GM23338 (cell line): ENCODE measurements around the gene MGLL. TPM values are rescaled to one million over a fixed set of nuclear protein-coding genes. Genes with fewer than 3 reads are reported as not detected.
A peak's percentile ranks its signal among the peaks of the same experiment; 100 is the strongest.

Experiments
- ATAC-seq: fragments of 200-7000 bp; cut with Tn5 transposase; 3 replicates; pipeline ENCODE4 v1.9.1; 2020
- DNase-seq: peaks from one replicate; pipeline ENCODE4 v3.0.0-alpha.2; 2015; ENCODE audit warnings: low spot score
- H2AFZ ChIP-seq: fragments of 200-600 bp; sonication (generic); 2 replicates; pipeline ENCODE4 v1.8.0; 2016; ENCODE audit warnings: antibody characterized with exemption, mild to moderate bottlenecking, moderate library complexity
- H3F3A ChIP-seq: fragments of 200-600 bp; sonication (generic); replicated peaks from 2 replicates; pipeline ENCODE4 v1.8.0; 2017; ENCODE audit warnings: antibody characterized with exemption, mixed run types, low read depth
- H3K27ac ChIP-seq: fragments of 200-600 bp; sonication (generic); 2 replicates; pipeline ENCODE4 v1.6.1; 2016; ENCODE audit warnings: low read depth
- H3K27me3 ChIP-seq: fragments of 200-600 bp; sonication (generic); 2 replicates; pipeline ENCODE4 v1.8.0; 2016; ENCODE audit warnings: mild to moderate bottlenecking, mixed run types, moderate library complexity; ENCODE audit not compliant: insufficient read depth
- H3K36me3 ChIP-seq: fragments of 200-600 bp; sonication (generic); 2 replicates; pipeline ENCODE4 v1.8.0; 2016; ENCODE audit warnings: mild to moderate bottlenecking; ENCODE audit not compliant: insufficient read depth
- H3K4me1 ChIP-seq: fragments of 200-600 bp; sonication (generic); 2 replicates; pipeline ENCODE4 v1.8.0; 2016; ENCODE audit warnings: mild to moderate bottlenecking, moderate library complexity; ENCODE audit not compliant: insufficient read depth
- H3K4me2 ChIP-seq: fragments of 200-600 bp; sonication (generic); 2 replicates; pipeline ENCODE4 v1.7.1; 2017; ENCODE audit warnings: mixed run types
- H3K4me3 ChIP-seq: fragments of 200-600 bp; sonication (generic); 2 replicates; pipeline ENCODE4 v1.6.1; 2016; ENCODE audit warnings: mixed run types
- H3K79me2 ChIP-seq: fragments of 200-600 bp; sonication (generic); replicated peaks from 2 replicates; pipeline ENCODE4 v1.8.0; 2017; ENCODE audit warnings: mild to moderate bottlenecking; ENCODE audit not compliant: insufficient read depth
- H3K9me2 ChIP-seq: fragments of 200-600 bp; sonication (generic); 2 replicates; pipeline ENCODE4 v1.8.0; 2017; ENCODE audit not compliant: insufficient read depth
- H4K20me1 ChIP-seq: fragments of 200-600 bp; sonication (generic); replicated peaks from 2 replicates; pipeline ENCODE4 v1.8.0; 2017; ENCODE audit warnings: mild to moderate bottlenecking; ENCODE audit not compliant: insufficient read depth
- H3K27ac Mint-ChIP-seq: 2 replicates; pipeline ENCODE4 v1.8.0; 2020; ENCODE audit warnings: inconsistent platforms, mild to moderate bottlenecking, moderate library complexity, mixed read lengths
- H3K27me3 Mint-ChIP-seq: 3 replicates; pipeline ENCODE4 v1.8.0; 2022; ENCODE audit warnings: low read depth, mild to moderate bottlenecking, moderate library complexity, mixed read lengths, inconsistent platforms; ENCODE audit not compliant: insufficient read depth, poor library complexity
- H3K36me3 Mint-ChIP-seq: 3 replicates; pipeline ENCODE4 v1.8.0; 2021; ENCODE audit warnings: low read depth, mild to moderate bottlenecking, inconsistent platforms, moderate library complexity, mixed read lengths
- H3K4me1 Mint-ChIP-seq: 3 replicates; pipeline ENCODE4 v1.8.0; 2020; ENCODE audit warnings: mild to moderate bottlenecking, inconsistent platforms, mixed read lengths
- H3K4me3 Mint-ChIP-seq: 3 replicates; pipeline ENCODE4 v1.8.0; 2021; ENCODE audit warnings: moderate library complexity, mild to moderate bottlenecking, inconsistent platforms, mixed read lengths
- H3K9me3 Mint-ChIP-seq: 3 replicates; pipeline ENCODE4 v1.8.0; 2020; ENCODE audit warnings: moderate library complexity, mild to moderate bottlenecking, inconsistent platforms, mixed read lengths
- CREB1 ChIP-seq: fragments of 250-450 bp; sonication (Bioruptor Pico); IDR thresholded peaks from 2 replicates; pipeline ENCODE4 v1.5.0; 2020; ENCODE audit warnings: low read depth, mild to moderate bottlenecking, moderate library complexity
- CTCF ChIP-seq, 2 experiments: fragments of 200-600 bp in 1 of 2; sonication (generic) in 1 of 2; conservative IDR thresholded peaks; 2 replicates each; pipeline versions ENCODE4 v1.5.1 to v1.6.1; 2016 to 2017; ENCODE audit warnings: antibody characterized with exemption in 2 of 2, low read depth in 2 of 2, mild to moderate bottlenecking in 2 of 2, moderate library complexity in 1 of 2
- EZH2 ChIP-seq: fragments of 200-600 bp; sonication (generic); IDR thresholded peaks from one replicate; pipeline ENCODE4 v1.8.0; 2017; ENCODE audit warnings: antibody characterized with exemption, mild to moderate bottlenecking, low read depth; ENCODE audit not compliant: unreplicated experiment
- NANOG ChIP-seq: IDR thresholded peaks from 2 replicates; pipeline ENCODE4 v1.6.1; 2016; ENCODE audit warnings: antibody characterized with exemption, borderline replicate concordance
- POLR2AphosphoS5 ChIP-seq: IDR thresholded peaks from 2 replicates; pipeline ENCODE4 v1.6.1; 2016; ENCODE audit warnings: antibody characterized with exemption, low read depth
- REST ChIP-seq: IDR thresholded peaks from one replicate; pipeline ENCODE4 v1.6.1; 2018; ENCODE audit warnings: antibody characterized with exemption; ENCODE audit not compliant: unreplicated experiment
- STAT1 ChIP-seq: IDR thresholded peaks from one replicate; pipeline ENCODE4 v1.6.1; 2016; ENCODE audit warnings: antibody characterized with exemption; ENCODE audit not compliant: unreplicated experiment
- ZNF114 ChIP-seq: fragments of 250-450 bp; sonication (Bioruptor Pico); IDR thresholded peaks from 2 replicates; pipeline ENCODE4 v1.5.0; 2020; ENCODE audit warnings: mild to moderate bottlenecking, moderate library complexity
- polyA plus RNA-seq: library from polyadenylated mRNA; unstranded; fragments of >200 nt; fragmentation: Nextera tagmentation; extraction: Ambion mirVana; gene quantifications from 2 replicates; pipeline ENCODE4 v1.2.1, GENCODE V29; 2016
- total RNA-seq: library from RNA; depleted of rRNA; stranded (reverse); fragments of >200 nt; shearing (Covaris generic); gene quantifications from 2 replicates; pipeline ENCODE4 v1.2.3, GENCODE V29; 2014

The MGLL gene
- total and polyA plus RNA-seq, 2 experiments from 2014 or later, result 0.71 to 0.83 TPM

GRCh38 chr3:127750226-127751031 lies 71.9 kb downstream of the MGLL start:
- Histone ChIP-seq H2AFZ (no peak overlapping the region), H3K79me2 (no peaks in the 10 kb centered on the region), H3K4me1 (no peaks in the 10 kb centered on the region), H3K36me3 (no peaks in the 10 kb centered on the region), H3F3A (no peaks in the 10 kb centered on the region), H3K27ac (no peak overlapping the region), H3K27me3 (no peaks in the 10 kb centered on the region), H3K9me2 (no peaks in the 10 kb centered on the region), H3K4me2 (no peak overlapping the region), H4K20me1 (no peaks in the 10 kb centered on the region), H3K4me3 (no peak overlapping the region)
- Mint-ChIP-seq H3K36me3 (no peaks in the 10 kb centered on the region), H3K27me3 (peaks cover 12% of the 10 kb centered on the region), H3K9me3 (no peaks in the 10 kb centered on the region; the same call in 2 of the 3 replicates), H3K4me3 (no peak overlapping the region), H3K27ac (no peak overlapping the region), H3K4me1 (peaks cover 11% of the 10 kb centered on the region)
- DNase-seq (no peak), ATAC-seq (no peak)
- no peak for TF ChIP-seq NANOG
- TF ChIP-seq STAT1, result no peak
- no peak for TF ChIP-seq CTCF (conservative IDR thresholded peaks at IDR 0.05; ENCODE audit: low read depth in 2 of 2)

GRCh38 chr3:127749787-127750225 lies 72.5 kb downstream of the MGLL start:
- Histone ChIP-seq H3K79me2 (no peaks in the 10 kb centered on the region), H3K4me1 (no peaks in the 10 kb centered on the region), H3K4me2 (no peak overlapping the region), H3K27ac (no peak overlapping the region), H2AFZ (no peak overlapping the region), H3K27me3 (no peaks in the 10 kb centered on the region), H4K20me1 (no peaks in the 10 kb centered on the region), H3K36me3 (no peaks in the 10 kb centered on the region), H3K9me2 (no peaks in the 10 kb centered on the region), H3F3A (no peaks in the 10 kb centered on the region), H3K4me3 (no peak overlapping the region)
- Mint-ChIP-seq H3K4me3 (no peak overlapping the region), H3K4me1 (peaks cover 11% of the 10 kb centered on the region), H3K36me3 (no peaks in the 10 kb centered on the region), H3K9me3 (no peaks in the 10 kb centered on the region; the same call in 2 of the 3 replicates), H3K27me3 (peaks cover 10% of the 10 kb centered on the region), H3K27ac (no peak overlapping the region)
- DNase-seq (peak; percentile 21), ATAC-seq (no peak)
- TF ChIP-seq CTCF (conservative IDR thresholded peaks at IDR 0.05; ENCODE audit: low read depth in 2 of 2), result peak; percentile 28 to 35; a peak in 3 of 4 replicates
- no peak for TF ChIP-seq NANOG

GRCh38 chr3:127749361-127749760 lies 73.0 kb downstream of the MGLL start:
- Histone ChIP-seq H2AFZ (peak overlapping the region; percentile 7; the same call in 1 of the 2 replicates), H3F3A (no peaks in the 10 kb centered on the region), H3K27ac (no peak overlapping the region), H3K9me2 (no peaks in the 10 kb centered on the region), H3K36me3 (no peaks in the 10 kb centered on the region), H3K4me2 (no peak overlapping the region), H3K4me3 (no peak overlapping the region), H3K27me3 (no peaks in the 10 kb centered on the region), H4K20me1 (no peaks in the 10 kb centered on the region), H3K79me2 (no peaks in the 10 kb centered on the region), H3K4me1 (no peaks in the 10 kb centered on the region)
- Mint-ChIP-seq H3K9me3 (no peaks in the 10 kb centered on the region; the same call in 2 of the 3 replicates), H3K27me3 (peaks cover 9% of the 10 kb centered on the region), H3K36me3 (no peaks in the 10 kb centered on the region), H3K27ac (no peak overlapping the region), H3K4me3 (no peak overlapping the region), H3K4me1 (peaks cover 11% of the 10 kb centered on the region)
- DNase-seq (no peak), ATAC-seq (no peak)
- TF ChIP-seq ZNF114 (CRISPR knock-in tag), result no peak
- no peak for TF ChIP-seq REST
- no peak for TF ChIP-seq STAT1
- no peak for TF ChIP-seq CREB1 (CRISPR knock-in tag)
- TF ChIP-seq POLR2AphosphoS5, result no peak
- TF ChIP-seq EZH2, result no peak
